ENCODE results near the gene CILP2.

The CILP2 gene

GRCh38 chr19:19531951-19532805 is 5.9 kb upstream of the CILP2 start:
- peaks cover 12% of the 10 kb centered on the region for H3K4me1 ChIP-seq (ENCODE audit: control insufficient read depth, insufficient read depth, low read length, poor library complexity, severe bottlenecking)
- H3K27ac ChIP-seq (ENCODE audit: insufficient read depth, low read length, poor library complexity, severe bottlenecking) = no peak overlapping the region
- no peak overlapping the region for H3K4me3 ChIP-seq (ENCODE audit: insufficient read depth, low read depth, low read length, poor library complexity, severe bottlenecking)

DNA sequence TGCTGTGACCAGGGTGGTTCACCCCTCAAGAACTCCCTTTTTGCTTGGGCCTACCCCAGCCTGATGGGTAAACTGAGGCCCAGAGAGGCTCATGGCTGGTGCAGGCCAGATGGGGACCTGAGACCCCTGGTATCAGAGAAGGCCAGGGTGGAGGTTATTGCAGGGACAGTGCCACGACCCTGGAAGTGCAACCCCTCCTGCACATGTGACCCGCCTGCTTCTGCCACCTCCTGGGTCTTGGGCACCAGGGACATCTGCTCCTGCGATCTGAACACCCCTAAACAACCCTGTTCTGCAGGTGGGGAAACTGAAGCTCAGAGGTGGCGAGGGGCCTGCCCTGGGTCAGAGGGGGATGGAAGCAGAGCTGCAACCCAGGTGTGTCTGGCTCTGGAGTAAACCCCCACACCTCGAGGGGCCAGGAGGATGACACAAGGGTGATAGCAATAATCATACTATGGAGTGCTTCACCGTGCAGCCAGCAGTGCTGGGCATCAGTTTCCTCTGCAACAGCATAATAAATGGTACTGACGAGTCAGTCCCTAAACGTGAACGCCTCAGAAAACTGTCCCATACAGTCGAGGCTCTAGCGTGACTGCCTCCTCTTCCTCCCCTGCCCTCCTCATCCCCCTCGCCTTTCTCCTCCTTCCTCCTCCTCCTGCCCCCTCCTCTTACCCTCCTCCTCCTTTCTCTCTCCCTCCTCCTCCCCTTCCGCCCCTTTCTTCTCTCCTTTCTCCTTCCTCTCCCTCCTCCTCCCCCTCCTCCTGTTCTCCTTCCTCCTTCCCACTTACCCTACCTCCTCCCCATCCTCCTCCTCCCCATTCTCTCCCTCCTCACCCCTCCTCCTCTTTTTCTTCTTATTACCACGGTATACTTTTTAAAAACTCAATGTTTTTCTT is 5.0 kb upstream of the CILP2 start:
- no peak for DNase-seq
- no peak overlapping the region for H3K4me3 ChIP-seq (ENCODE audit: insufficient read depth, low read depth, low read length, poor library complexity, severe bottlenecking)
- no peaks in the 10 kb centered on the region for H3K9me3 ChIP-seq (ENCODE audit: control insufficient read depth, low read length)
- peaks cover 16% of the 10 kb centered on the region for H3K4me1 ChIP-seq (ENCODE audit: control insufficient read depth, insufficient read depth, low read length, poor library complexity, severe bottlenecking)
- H3K36me3 ChIP-seq (ENCODE audit: control insufficient read depth, insufficient read depth, low read length) = peaks cover 11% of the 10 kb centered on the region
- H3K27ac ChIP-seq (ENCODE audit: insufficient read depth, low read length, poor library complexity, severe bottlenecking) = no peak overlapping the region
- H3K27me3 ChIP-seq (replicated peaks; ENCODE audit: control insufficient read depth, insufficient read depth, low read length, poor library complexity, severe bottlenecking) = no peaks in the 10 kb centered on the region

More at GRCh38 chr19:19531951-19532805, 5.9 kb upstream of the CILP2 start:
- Histone ChIP-seq H3K27me3 (replicated peaks; ENCODE audit: control insufficient read depth, insufficient read depth, low read length, poor library complexity, severe bottlenecking) (no peaks in the 10 kb centered on the region), H3K36me3 (ENCODE audit: control insufficient read depth, insufficient read depth, low read length) (peaks cover 20% of the 10 kb centered on the region), H3K9me3 (ENCODE audit: control insufficient read depth, low read length) (no peaks in the 10 kb centered on the region)
- DNase-seq = peak; percentile 62 to 79 (median 73)

- H3K9me3 ChIP-seq (ENCODE audit: control insufficient read depth, low read length) = no peaks in the 10 kb centered on the region
- H3K36me3 ChIP-seq (ENCODE audit: control insufficient read depth, insufficient read depth, low read length) = peaks cover 6% of the 10 kb centered on the region
- H3K27ac ChIP-seq (ENCODE audit: insufficient read depth, low read length, poor library complexity, severe bottlenecking) = no peak overlapping the region
- H3K4me1 ChIP-seq (ENCODE audit: control insufficient read depth, insufficient read depth, low read length, poor library complexity, severe bottlenecking) = peaks cover 23% of the 10 kb centered on the region
- DNase-seq = no peak
- H3K27me3 ChIP-seq (replicated peaks; ENCODE audit: control insufficient read depth, insufficient read depth, low read length, poor library complexity, severe bottlenecking) = no peaks in the 10 kb centered on the region
- no peak overlapping the region for H3K4me3 ChIP-seq (ENCODE audit: insufficient read depth, low read depth, low read length, poor library complexity, severe bottlenecking)
Observed at GRCh38 chr19:19533841-19534240, 4.2 kb upstream of the CILP2 start.

DNA sequence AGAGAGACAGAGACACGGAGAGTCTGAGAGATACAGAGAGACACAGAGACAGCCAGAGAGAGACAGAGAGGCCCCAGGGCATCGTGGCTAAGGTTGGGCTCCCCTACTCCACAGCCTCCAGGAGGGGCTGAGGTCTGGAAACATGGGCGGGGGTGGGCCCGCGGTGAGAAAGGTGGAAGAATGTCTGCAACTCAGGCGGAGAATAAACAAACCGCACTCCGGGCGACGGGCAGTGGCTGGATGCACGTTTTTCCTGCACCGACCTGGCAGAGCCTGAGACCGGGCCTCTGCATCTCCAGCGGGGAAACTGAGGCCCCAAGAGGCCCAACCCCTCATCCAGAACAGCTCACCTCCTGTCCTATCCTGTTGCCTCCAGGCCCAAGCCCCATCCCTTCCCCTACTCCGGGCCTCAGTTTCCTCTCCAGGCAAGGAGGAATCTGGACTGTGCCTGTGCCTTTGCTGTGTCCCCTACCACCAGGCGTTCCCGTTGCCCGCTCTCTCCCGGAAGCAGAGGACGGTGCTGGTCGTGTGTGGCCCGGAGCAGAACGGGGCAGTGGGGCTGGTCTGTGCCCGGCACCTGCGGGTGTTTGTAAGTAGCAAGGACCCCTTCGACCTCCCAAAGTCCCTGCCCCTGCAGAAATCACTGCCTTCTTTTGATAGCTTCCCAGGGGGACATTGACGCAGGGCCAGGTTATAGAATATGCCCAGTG is 3.4 kb upstream of the CILP2 start:
- H3K4me3 ChIP-seq (ENCODE audit: insufficient read depth, low read depth, low read length, poor library complexity, severe bottlenecking) = no peak overlapping the region
- no peaks in the 10 kb centered on the region for H3K36me3 ChIP-seq (ENCODE audit: control insufficient read depth, insufficient read depth, low read length)
- peaks cover 23% of the 10 kb centered on the region for H3K4me1 ChIP-seq (ENCODE audit: control insufficient read depth, insufficient read depth, low read length, poor library complexity, severe bottlenecking)
- no peaks in the 10 kb centered on the region for H3K9me3 ChIP-seq (ENCODE audit: control insufficient read depth, low read length)
- H3K27ac ChIP-seq (ENCODE audit: insufficient read depth, low read length, poor library complexity, severe bottlenecking) = no peak overlapping the region
- no peaks in the 10 kb centered on the region for H3K27me3 ChIP-seq (replicated peaks; ENCODE audit: control insufficient read depth, insufficient read depth, low read length, poor library complexity, severe bottlenecking)
- no peak for DNase-seq

DNA sequence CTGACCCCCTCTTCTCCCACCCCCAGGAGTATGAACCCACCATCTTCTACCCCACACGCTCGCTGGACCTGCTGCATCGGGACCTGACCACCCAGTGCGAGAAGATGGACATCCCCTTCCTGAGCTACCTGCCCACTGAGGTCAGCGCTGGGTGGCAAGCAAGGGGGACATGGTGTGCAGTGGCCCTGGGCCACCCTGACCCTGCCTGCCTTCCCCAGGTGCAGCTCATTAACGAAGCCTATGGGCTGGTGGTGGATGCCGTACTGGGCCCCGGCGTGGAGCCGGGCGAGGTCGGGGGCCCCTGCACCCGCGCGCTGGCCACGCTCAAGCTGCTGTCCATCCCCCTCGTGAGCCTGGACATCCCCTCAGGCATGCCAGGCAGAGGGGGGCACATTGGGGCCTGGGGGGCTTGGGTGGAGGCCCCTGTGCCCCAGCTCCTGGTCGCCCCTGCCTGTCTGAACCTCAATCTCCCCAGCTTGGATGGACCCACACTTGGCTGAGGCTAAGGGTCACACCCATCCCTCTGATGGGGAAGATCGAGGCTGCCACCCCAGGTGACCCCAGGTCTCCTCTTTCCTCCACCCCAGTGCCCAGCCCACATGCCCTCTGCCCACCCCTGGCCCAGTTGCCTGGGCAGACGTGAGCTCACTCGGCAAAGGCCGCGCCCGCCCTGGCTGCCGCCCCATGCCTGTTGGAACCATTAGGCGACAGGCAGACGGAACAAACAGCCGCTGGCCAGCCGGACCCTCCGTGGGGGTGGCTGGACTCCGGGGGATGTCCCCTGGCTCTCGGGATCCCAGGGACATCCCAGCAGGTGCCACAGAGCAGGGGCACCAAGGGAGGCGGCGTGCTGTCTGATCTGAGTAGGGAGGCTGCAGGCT is 2.5 kb upstream of the CILP2 start:
- Histone ChIP-seq H3K9me3 (ENCODE audit: control insufficient read depth, low read length) (no peaks in the 10 kb centered on the region), H3K27ac (ENCODE audit: insufficient read depth, low read length, poor library complexity, severe bottlenecking) (no peak overlapping the region), H3K4me3 (ENCODE audit: insufficient read depth, low read depth, low read length, poor library complexity, severe bottlenecking) (no peak overlapping the region), H3K4me1 (ENCODE audit: control insufficient read depth, insufficient read depth, low read length, poor library complexity, severe bottlenecking) (peaks cover 25% of the 10 kb centered on the region), H3K36me3 (ENCODE audit: control insufficient read depth, insufficient read depth, low read length) (no peaks in the 10 kb centered on the region), H3K27me3 (replicated peaks; ENCODE audit: control insufficient read depth, insufficient read depth, low read length, poor library complexity, severe bottlenecking) (no peaks in the 10 kb centered on the region)
- DNase-seq = no peak

DNA sequence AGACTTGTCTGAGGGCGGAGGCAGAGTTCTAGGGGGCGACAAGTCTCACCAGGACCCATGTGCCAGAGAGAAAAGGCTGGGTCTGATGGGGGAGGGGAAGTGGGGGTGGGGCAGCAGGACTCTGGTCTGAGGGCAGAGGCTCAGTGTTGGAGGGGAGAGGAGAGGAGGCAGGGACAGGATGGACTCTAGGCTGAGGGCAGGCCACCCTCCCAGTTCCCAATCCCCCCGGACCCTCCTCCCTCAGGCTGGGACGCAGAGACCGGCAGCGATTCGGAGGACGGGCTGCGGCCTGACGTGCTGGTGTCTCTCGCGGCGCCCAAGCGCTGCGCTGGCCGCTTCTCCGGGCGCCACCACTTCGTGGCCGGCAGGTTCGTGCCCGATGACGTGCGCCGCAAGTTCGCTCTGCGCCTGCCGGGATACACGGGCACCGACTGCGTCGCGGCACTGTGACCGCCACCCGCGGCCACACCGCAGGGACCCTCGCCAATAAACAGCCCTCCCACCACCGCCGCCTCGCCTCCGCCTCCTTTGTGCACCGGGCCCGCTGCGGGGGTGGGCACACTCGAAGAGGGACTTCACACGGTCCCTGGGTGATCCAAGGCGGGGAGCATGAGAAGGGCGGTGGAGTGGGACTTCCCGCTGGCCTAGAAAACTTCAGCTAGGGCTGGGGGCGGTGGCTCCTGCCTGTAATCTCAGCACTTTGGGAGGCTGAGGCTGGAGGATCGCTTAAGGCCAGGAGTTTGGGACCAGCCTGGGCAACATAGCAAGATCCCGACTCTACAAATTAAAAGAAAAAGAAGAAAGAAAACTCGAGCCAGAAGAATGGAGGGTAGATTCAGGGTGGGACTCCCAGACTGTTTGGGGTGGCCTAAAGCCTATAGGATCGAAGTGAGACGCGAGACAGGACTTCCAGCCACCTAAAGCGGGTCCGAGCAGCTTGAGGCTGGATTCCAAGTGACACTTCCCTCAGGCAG is 703 bp upstream of the CILP2 start:
- Histone ChIP-seq H3K27ac (ENCODE audit: insufficient read depth, low read length, poor library complexity, severe bottlenecking) (no peak overlapping the region), H3K4me3 (ENCODE audit: insufficient read depth, low read depth, low read length, poor library complexity, severe bottlenecking) (peak overlapping the region; percentile 19), H3K27me3 (replicated peaks; ENCODE audit: control insufficient read depth, insufficient read depth, low read length, poor library complexity, severe bottlenecking) (no peaks in the 10 kb centered on the region), H3K36me3 (ENCODE audit: control insufficient read depth, insufficient read depth, low read length) (no peaks in the 10 kb centered on the region), H3K4me1 (ENCODE audit: control insufficient read depth, insufficient read depth, low read length, poor library complexity, severe bottlenecking) (peaks cover 32% of the 10 kb centered on the region), H3K9me3 (ENCODE audit: control insufficient read depth, low read length) (no peaks in the 10 kb centered on the region)
- DNase-seq = peak in 1 of 3 donors; percentile 47

DNA sequence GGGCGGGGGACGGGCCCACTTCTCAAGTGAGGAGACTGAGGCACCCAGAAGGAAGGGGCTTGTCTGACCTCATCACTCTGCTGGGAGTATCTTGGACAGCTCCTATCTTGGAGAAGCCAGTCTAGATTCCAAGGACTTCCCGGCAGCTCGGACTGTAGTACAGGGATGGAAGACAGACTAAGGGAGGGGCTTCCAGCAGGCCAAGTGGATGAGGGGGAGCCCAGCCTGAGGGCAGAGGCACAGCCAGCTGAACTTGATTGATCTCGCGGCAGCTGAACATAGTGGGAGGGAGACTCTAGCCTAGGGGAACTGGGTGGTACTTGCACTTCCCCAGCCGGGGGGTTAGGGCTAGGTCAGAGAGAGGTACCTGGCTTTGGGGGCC is 711 bp downstream of the CILP2 start:
- H3K4me3 ChIP-seq (ENCODE audit: insufficient read depth, low read depth, low read length, poor library complexity, severe bottlenecking) = peak overlapping the region; percentile 19
- DNase-seq = no peak
- H3K27ac ChIP-seq (ENCODE audit: insufficient read depth, low read length, poor library complexity, severe bottlenecking) = no peak overlapping the region
- no peaks in the 10 kb centered on the region for H3K36me3 ChIP-seq (ENCODE audit: control insufficient read depth, insufficient read depth, low read length)
- no peaks in the 10 kb centered on the region for H3K27me3 ChIP-seq (replicated peaks; ENCODE audit: control insufficient read depth, insufficient read depth, low read length, poor library complexity, severe bottlenecking)
- peaks cover 25% of the 10 kb centered on the region for H3K4me1 ChIP-seq (ENCODE audit: control insufficient read depth, insufficient read depth, low read length, poor library complexity, severe bottlenecking)
- no peaks in the 10 kb centered on the region for H3K9me3 ChIP-seq (ENCODE audit: control insufficient read depth, low read length)

- no peaks in the 10 kb centered on the region for H3K36me3 ChIP-seq (ENCODE audit: control insufficient read depth, insufficient read depth, low read length)
- no peaks in the 10 kb centered on the region for H3K9me3 ChIP-seq (ENCODE audit: control insufficient read depth, low read length)
- no peak overlapping the region for H3K4me3 ChIP-seq (ENCODE audit: insufficient read depth, low read depth, low read length, poor library complexity, severe bottlenecking)
- DNase-seq = no peak
- peaks cover 25% of the 10 kb centered on the region for H3K4me1 ChIP-seq (ENCODE audit: control insufficient read depth, insufficient read depth, low read length, poor library complexity, severe bottlenecking)
- H3K27ac ChIP-seq (ENCODE audit: insufficient read depth, low read length, poor library complexity, severe bottlenecking) = no peak overlapping the region
- H3K27me3 ChIP-seq (replicated peaks; ENCODE audit: control insufficient read depth, insufficient read depth, low read length, poor library complexity, severe bottlenecking) = no peaks in the 10 kb centered on the region
Observed at GRCh38 chr19:19539698-19540063, 1.6 kb downstream of the CILP2 start.
